Neuron (in vitro differentiated cells): ENCODE results near the gene HADHA.
"Not testable (repeated sequence)": the region's sequence is repeated elsewhere in the genome, so short reads cannot be mapped to it uniquely, and the experiment has no call there.

Experiments used
- H2AFZ ChIP-seq: one replicate; pipeline ENCODE4 v1.6.1; 2013; ENCODE audit warnings: low read depth, mild to moderate bottlenecking, inconsistent platforms, low read length, moderate library complexity
- H3K27me3 ChIP-seq: one replicate; pipeline ENCODE4 v1.6.1; 2013; ENCODE audit warnings: low read length; ENCODE audit not compliant: insufficient read depth
- H3K36me3 ChIP-seq: one replicate; pipeline ENCODE4 v1.6.1; 2013; ENCODE audit warnings: low read length; ENCODE audit not compliant: insufficient read depth
- H3K4me1 ChIP-seq: one replicate; pipeline ENCODE4 v1.6.1; 2013; ENCODE audit warnings: low read length; ENCODE audit not compliant: insufficient read depth
- H3K4me3 ChIP-seq: 2 replicates; pipeline ENCODE4 v1.5.1; 2013; ENCODE audit warnings: mild to moderate bottlenecking, low read length, moderate library complexity
- H3K9me3 ChIP-seq: one replicate; pipeline ENCODE4 v1.6.1; 2013; ENCODE audit warnings: low read length

The HADHA gene

DNA sequence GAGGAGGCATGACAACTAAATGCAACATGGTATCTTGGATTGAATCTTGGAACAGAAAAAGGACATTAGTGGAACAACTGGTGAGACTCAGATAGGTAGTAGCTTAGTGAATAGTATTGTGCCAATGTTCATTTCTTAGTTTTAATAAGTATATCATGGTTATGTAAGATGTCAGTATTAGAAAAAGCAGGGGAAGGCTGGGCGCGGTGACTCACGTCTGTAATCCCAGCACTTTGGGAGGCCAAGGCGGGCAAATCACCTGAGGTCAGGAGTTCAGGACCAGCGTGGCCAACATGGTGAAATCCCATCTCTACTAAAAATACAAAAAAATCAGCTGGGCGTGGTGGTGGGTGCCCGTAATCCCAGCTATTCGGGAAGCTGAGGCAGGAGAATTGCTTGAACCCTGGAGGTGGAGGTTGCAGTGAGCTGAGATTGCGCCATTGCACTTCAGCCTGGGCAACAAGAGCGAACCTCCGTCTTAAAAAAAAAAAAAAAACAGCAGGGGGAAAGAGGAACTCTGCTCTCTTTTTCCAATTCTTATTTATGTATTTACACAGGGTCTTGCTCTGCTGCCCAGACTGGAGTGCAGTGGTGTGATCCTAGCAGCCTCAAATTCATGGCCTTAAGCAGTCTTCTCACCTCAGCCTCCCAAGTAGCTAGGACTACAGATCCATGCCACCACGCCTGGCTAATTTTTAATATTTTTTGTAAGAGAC is 24.4 kb upstream of the HADHA start:
- not testable (repeated sequence) for H2AFZ ChIP-seq, H3K27me3 ChIP-seq, H3K4me3 ChIP-seq, H3K4me1 ChIP-seq, H3K9me3 ChIP-seq
- H3K36me3 ChIP-seq: peaks cover 24% of the 10 kb centered on the region

- H3K27me3 ChIP-seq: no peaks in the 10 kb centered on the region
- H2AFZ ChIP-seq: no peak overlapping the region
- no peaks in the 10 kb centered on the region for H3K9me3 ChIP-seq
- H3K4me1 ChIP-seq: no peaks in the 10 kb centered on the region
- no peak overlapping the region for H3K4me3 ChIP-seq
- H3K36me3 ChIP-seq: peaks cover 21% of the 10 kb centered on the region
Observed at GRCh38 chr2:26268213-26268612, 23.8 kb upstream of the HADHA start.

GRCh38 chr2:26258836-26259235 is 14.4 kb upstream of the HADHA start:
- peaks cover 26% of the 10 kb centered on the region for H3K36me3 ChIP-seq

GRCh38 chr2:26255759-26256384 is 11.4 kb upstream of the HADHA start:
- Histone ChIP-seq H3K9me3 (peaks cover 4% of the 10 kb centered on the region), H3K36me3 (peaks cover 22% of the 10 kb centered on the region), H3K4me3 (no peak overlapping the region), H2AFZ (no peak overlapping the region), H3K27me3 (no peaks in the 10 kb centered on the region), H3K4me1 (no peaks in the 10 kb centered on the region)

More at GRCh38 chr2:26258836-26259235, 14.4 kb upstream of the HADHA start:
- H3K4me3 ChIP-seq, H3K9me3 ChIP-seq, H2AFZ ChIP-seq, H3K27me3 ChIP-seq, H3K4me1 ChIP-seq: not testable (repeated sequence)

GRCh38 chr2:26251893-26252292 is 7.5 kb upstream of the HADHA start:
- Histone ChIP-seq H3K9me3 (no peaks in the 10 kb centered on the region), H3K4me1 (peaks cover 2% of the 10 kb centered on the region), H2AFZ (no peak overlapping the region), H3K4me3 (no peak overlapping the region), H3K36me3 (peaks cover 7% of the 10 kb centered on the region), H3K27me3 (no peaks in the 10 kb centered on the region)

DNA sequence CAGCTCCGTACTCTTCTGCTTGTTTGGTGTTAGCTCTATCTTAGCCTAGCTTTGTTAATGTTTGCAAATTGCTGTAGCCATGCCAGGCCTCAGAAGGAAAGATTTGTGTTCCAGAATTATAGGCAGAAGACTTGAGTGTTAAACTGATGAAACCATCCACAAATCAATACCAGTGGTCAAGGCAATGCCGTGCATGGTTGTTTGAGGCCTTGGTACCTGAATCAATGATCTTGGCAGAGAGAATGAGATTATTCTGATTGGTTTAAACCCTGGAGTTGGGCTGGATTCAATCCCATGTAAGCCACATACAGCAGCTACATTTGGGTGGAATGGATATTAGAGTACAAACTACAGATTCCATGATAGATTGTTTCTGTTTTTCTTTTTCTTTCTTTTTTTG is 5.2 kb upstream of the HADHA start:
- Histone ChIP-seq H3K9me3 (no peaks in the 10 kb centered on the region), H3K4me3 (no peak overlapping the region), H3K27me3 (no peaks in the 10 kb centered on the region), H2AFZ (no peak overlapping the region), H3K4me1 (peaks cover 15% of the 10 kb centered on the region), H3K36me3 (peaks cover 3% of the 10 kb centered on the region)

- Histone ChIP-seq H3K4me1 (peaks cover 18% of the 10 kb centered on the region), H3K27me3 (no peaks in the 10 kb centered on the region), H2AFZ (no peak overlapping the region), H3K36me3 (no peaks in the 10 kb centered on the region), H3K9me3 (no peaks in the 10 kb centered on the region), H3K4me3 (peak overlapping the region; percentile 3)
Observed at GRCh38 chr2:26246818-26247217, 2.4 kb upstream of the HADHA start.

GRCh38 chr2:26245810-26246209 is 1.4 kb upstream of the HADHA start:
- Histone ChIP-seq H3K9me3 (no peaks in the 10 kb centered on the region), H3K27me3 (no peaks in the 10 kb centered on the region), H2AFZ (no peak overlapping the region), H3K4me1 (peaks cover 18% of the 10 kb centered on the region), H3K4me3 (peak overlapping the region; percentile 92), H3K36me3 (no peaks in the 10 kb centered on the region)

- H3K27me3 ChIP-seq: no peaks in the 10 kb centered on the region
- peaks cover 18% of the 10 kb centered on the region for H3K4me1 ChIP-seq
- peak overlapping the region; percentile 78 for H2AFZ ChIP-seq
- H3K9me3 ChIP-seq: no peaks in the 10 kb centered on the region
- peak overlapping the region; percentile 92 for H3K4me3 ChIP-seq
- H3K36me3 ChIP-seq: no peaks in the 10 kb centered on the region
Observed at GRCh38 chr2:26245231-26245732, 850 bp upstream of the HADHA start.

DNA sequence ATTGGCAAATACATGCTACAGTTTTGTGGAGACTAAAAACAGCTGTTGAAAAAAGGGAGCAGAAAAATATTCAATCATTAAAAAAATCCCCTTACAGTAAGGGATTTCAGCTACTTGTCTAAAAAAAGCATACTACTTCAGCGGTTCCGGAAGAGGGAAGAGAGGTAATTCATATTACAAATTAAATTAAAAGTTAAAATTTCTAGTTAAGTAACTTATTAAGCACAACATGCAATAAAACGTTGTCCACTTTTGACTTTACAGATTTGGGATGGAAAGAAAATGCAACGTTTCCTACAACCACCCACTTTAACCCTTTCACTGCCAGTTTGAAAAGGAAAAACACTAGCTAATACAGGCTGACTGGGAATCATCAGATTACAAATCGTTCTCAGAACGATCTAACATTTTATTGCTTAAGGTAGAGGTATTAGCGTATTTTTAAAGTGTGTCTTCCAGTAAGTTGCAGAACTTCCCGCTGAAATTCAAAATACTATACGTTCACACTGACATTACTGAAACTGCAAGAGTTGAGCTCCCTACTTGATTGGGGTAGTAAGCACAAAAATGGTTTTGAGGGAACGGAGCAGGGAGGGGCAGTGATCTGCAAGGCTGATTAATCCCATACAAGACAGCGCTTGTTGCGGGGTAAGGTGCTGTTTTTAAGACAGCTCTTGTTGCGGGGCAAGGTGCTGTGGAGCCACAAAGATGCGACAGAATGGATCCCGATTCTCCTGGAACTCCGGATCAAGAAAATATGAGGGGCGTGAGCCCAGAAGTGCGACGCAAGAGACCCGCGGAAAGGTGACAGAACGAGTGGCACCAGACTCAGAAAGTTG is 743 bp downstream of the HADHA start:
- H3K9me3 ChIP-seq: no peaks in the 10 kb centered on the region
- H2AFZ ChIP-seq: peak overlapping the region; percentile 78
- peak overlapping the region; percentile 92 for H3K4me3 ChIP-seq
- H3K36me3 ChIP-seq: no peaks in the 10 kb centered on the region
- no peaks in the 10 kb centered on the region for H3K27me3 ChIP-seq
- peaks cover 18% of the 10 kb centered on the region for H3K4me1 ChIP-seq

DNA sequence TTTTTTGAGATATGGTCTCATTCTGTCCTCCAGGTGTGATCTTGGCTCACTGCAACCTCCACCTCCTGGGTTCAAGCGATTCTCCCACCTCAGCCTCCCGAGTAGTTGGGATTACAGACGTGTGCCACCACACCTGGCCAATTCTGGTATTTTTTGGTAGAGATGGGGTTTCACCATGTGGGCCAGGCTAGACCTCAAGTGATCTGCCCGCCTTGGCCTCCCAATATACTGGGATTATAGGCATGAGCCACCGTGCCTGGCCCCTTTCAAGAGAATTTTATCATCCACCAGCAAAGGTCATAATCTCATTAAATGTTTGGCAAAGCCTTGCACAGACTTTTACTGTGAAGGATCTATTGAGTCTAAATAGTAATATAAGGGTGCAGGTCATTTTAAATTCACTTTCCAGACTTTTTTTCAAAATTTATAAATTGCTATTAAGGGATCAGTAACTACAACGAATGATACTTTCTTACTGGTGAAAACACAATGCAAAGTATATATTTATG is 2.5 kb downstream of the HADHA start:
- H3K36me3 ChIP-seq: peaks cover 13% of the 10 kb centered on the region
- H2AFZ ChIP-seq: no peak overlapping the region
- H3K4me3 ChIP-seq: no peak overlapping the region
- no peaks in the 10 kb centered on the region for H3K9me3 ChIP-seq
- peaks cover 17% of the 10 kb centered on the region for H3K4me1 ChIP-seq
- no peaks in the 10 kb centered on the region for H3K27me3 ChIP-seq

GRCh38 chr2:26238311-26238958 is 6.0 kb downstream of the HADHA start:
- Histone ChIP-seq H3K36me3 (peaks cover 39% of the 10 kb centered on the region), H3K4me3 (no peak overlapping the region)

More at GRCh38 chr2:26238311-26238958, 6.0 kb downstream of the HADHA start:
- no peak overlapping the region for H2AFZ ChIP-seq
- peaks cover 4% of the 10 kb centered on the region for H3K4me1 ChIP-seq
- H3K27me3 ChIP-seq: no peaks in the 10 kb centered on the region
- H3K9me3 ChIP-seq: no peaks in the 10 kb centered on the region
